MG63 (cell line): ENCODE results near the gene CELF2. TPM values are rescaled to one million over a fixed set of nuclear protein-coding genes. Genes with fewer than 3 reads are reported as not detected.

ENCODE experiments used
- DNase-seq: peaks from one replicate; pipeline ENCODE4 v3.0.0-alpha.2; 2020
- H3K27me3 ChIP-seq: fragments of 250-450 bp; sonication (Bioruptor Pico); 2 replicates; pipeline ENCODE4 v1.5.1; 2020; ENCODE audit warnings: mild to moderate bottlenecking, moderate library complexity
- H3K36me3 ChIP-seq: fragments of 250-450 bp; sonication (Bioruptor Pico); 2 replicates; pipeline ENCODE4 v1.5.1; 2020; ENCODE audit warnings: mild to moderate bottlenecking, moderate library complexity
- H3K4me3 ChIP-seq: fragments of 250-450 bp; sonication (Bioruptor Pico); 2 replicates; pipeline ENCODE4 v1.5.1; 2020; ENCODE audit warnings: mild to moderate bottlenecking, moderate library complexity
- H3K9me3 ChIP-seq: fragments of 250-450 bp; sonication (Bioruptor Pico); 2 replicates; pipeline ENCODE4 v1.5.1; 2020; ENCODE audit warnings: mild to moderate bottlenecking, moderate library complexity
- total RNA-seq: library from RNA; depleted of rRNA; stranded (reverse); fragments of >200 nt; shearing (Covaris generic); gene quantifications from 2 replicates; pipeline ENCODE4 v1.2.3, GENCODE V29; 2014; ENCODE audit warnings: low replicate concordance

CELF2 gene
- total RNA-seq, 1 experiment from 2014 or later, result 1.5 TPM

GRCh38 chr10:11270135-11270857 is 252.6 kb downstream of the CELF2 start:
- H3K36me3 ChIP-seq, result no peaks in the 10 kb centered on the region
- peak; percentile 71 for DNase-seq
- H3K9me3 ChIP-seq, result no peaks in the 10 kb centered on the region
- no peaks in the 10 kb centered on the region for H3K27me3 ChIP-seq
- H3K4me3 ChIP-seq, result no peak overlapping the region

GRCh38 chr10:11270858-11271179 is 253.1 kb downstream of the CELF2 start:
- DNase-seq, result no peak
- Histone ChIP-seq H3K9me3 (no peaks in the 10 kb centered on the region), H3K4me3 (no peak overlapping the region), H3K27me3 (no peaks in the 10 kb centered on the region), H3K36me3 (no peaks in the 10 kb centered on the region)

GRCh38 chr10:11272915-11273389 is 255.3 kb downstream of the CELF2 start:
- H3K9me3 ChIP-seq, result no peaks in the 10 kb centered on the region
- no peaks in the 10 kb centered on the region for H3K27me3 ChIP-seq
- H3K4me3 ChIP-seq, result no peak overlapping the region
- no peaks in the 10 kb centered on the region for H3K36me3 ChIP-seq
- DNase-seq, result no peak

- H3K4me3 ChIP-seq, result no peak overlapping the region
- H3K9me3 ChIP-seq, result no peaks in the 10 kb centered on the region
- DNase-seq, result no peak
- H3K36me3 ChIP-seq, result no peaks in the 10 kb centered on the region
- no peaks in the 10 kb centered on the region for H3K27me3 ChIP-seq
These were observed 256.8 kb downstream of the CELF2 start for GRCh38 chr10:11274452-11274851.

- H3K4me3 ChIP-seq, result no peak overlapping the region
- no peaks in the 10 kb centered on the region for H3K9me3 ChIP-seq
- H3K27me3 ChIP-seq, result no peaks in the 10 kb centered on the region
- no peaks in the 10 kb centered on the region for H3K36me3 ChIP-seq
- no peak for DNase-seq
These were observed 258.0 kb downstream of the CELF2 start for GRCh38 chr10:11275651-11276050.

- no peaks in the 10 kb centered on the region for H3K36me3 ChIP-seq
These were observed 258.8 kb downstream of the CELF2 start for GRCh38 chr10:11276449-11276990.

GRCh38 chr10:11279314-11279713 is 261.6 kb downstream of the CELF2 start:
- no peak overlapping the region for H3K4me3 ChIP-seq
- H3K27me3 ChIP-seq, result no peaks in the 10 kb centered on the region
- H3K36me3 ChIP-seq, result no peaks in the 10 kb centered on the region
- no peak for DNase-seq
- no peaks in the 10 kb centered on the region for H3K9me3 ChIP-seq

More at GRCh38 chr10:11276449-11276990, 258.8 kb downstream of the CELF2 start:
- no peak for DNase-seq
- Histone ChIP-seq H3K27me3 (no peaks in the 10 kb centered on the region), H3K4me3 (no peak overlapping the region), H3K9me3 (no peaks in the 10 kb centered on the region)

GRCh38 chr10:11280187-11280932 is 262.7 kb downstream of the CELF2 start:
- Histone ChIP-seq H3K4me3 (no peak overlapping the region), H3K36me3 (no peaks in the 10 kb centered on the region), H3K27me3 (no peaks in the 10 kb centered on the region), H3K9me3 (no peaks in the 10 kb centered on the region)
- no peak for DNase-seq

- Histone ChIP-seq H3K9me3 (no peaks in the 10 kb centered on the region), H3K4me3 (no peak overlapping the region), H3K36me3 (no peaks in the 10 kb centered on the region), H3K27me3 (no peaks in the 10 kb centered on the region)
- no peak for DNase-seq
These were observed 264.5 kb downstream of the CELF2 start for GRCh38 chr10:11282156-11282555.

GRCh38 chr10:11282661-11283060 is 265.0 kb downstream of the CELF2 start:
- no peak for DNase-seq
- H3K4me3 ChIP-seq, result no peak overlapping the region
- no peaks in the 10 kb centered on the region for H3K36me3 ChIP-seq
- no peaks in the 10 kb centered on the region for H3K27me3 ChIP-seq
- H3K9me3 ChIP-seq, result no peaks in the 10 kb centered on the region

- Histone ChIP-seq H3K27me3 (no peaks in the 10 kb centered on the region), H3K9me3 (no peaks in the 10 kb centered on the region), H3K36me3 (no peaks in the 10 kb centered on the region), H3K4me3 (no peak overlapping the region)
- DNase-seq, result no peak
These were observed 266.8 kb downstream of the CELF2 start for GRCh38 chr10:11284291-11285085.

GRCh38 chr10:11285171-11285570 is 267.5 kb downstream of the CELF2 start:
- no peak for DNase-seq
- H3K36me3 ChIP-seq, result no peaks in the 10 kb centered on the region
- no peak overlapping the region for H3K4me3 ChIP-seq
- no peaks in the 10 kb centered on the region for H3K9me3 ChIP-seq
- H3K27me3 ChIP-seq, result no peaks in the 10 kb centered on the region

GRCh38 chr10:11286261-11286852 is 268.7 kb downstream of the CELF2 start:
- Histone ChIP-seq H3K36me3 (no peaks in the 10 kb centered on the region), H3K27me3 (no peaks in the 10 kb centered on the region), H3K4me3 (no peak overlapping the region), H3K9me3 (no peaks in the 10 kb centered on the region)
- DNase-seq, result no peak

- Histone ChIP-seq H3K4me3 (no peak overlapping the region), H3K36me3 (no peaks in the 10 kb centered on the region), H3K27me3 (no peaks in the 10 kb centered on the region), H3K9me3 (no peaks in the 10 kb centered on the region)
- DNase-seq, result no peak
These were observed 270.6 kb downstream of the CELF2 start for GRCh38 chr10:11288302-11288701.

- H3K4me3 ChIP-seq, result no peak overlapping the region
- H3K36me3 ChIP-seq, result no peaks in the 10 kb centered on the region
- H3K27me3 ChIP-seq, result no peaks in the 10 kb centered on the region
- H3K9me3 ChIP-seq, result no peaks in the 10 kb centered on the region
- no peak for DNase-seq
These were observed 272.7 kb downstream of the CELF2 start for GRCh38 chr10:11290156-11290890.
